HepG2 (cell line): ENCODE data around the gene IFNL1. TPM values are rescaled to one million over a fixed set of nuclear protein-coding genes. Genes with fewer than 3 reads are reported as not detected.
A peak's percentile ranks its signal among the peaks of the same experiment; 100 is the strongest.

Source experiments
- AGO2 ChIP-seq: fragments of 200-400 bp; formaldehyde crosslinking; optimal IDR thresholded peaks from 2 replicates; pipeline ENCODE3; 2017; ENCODE audit warnings: mild to moderate bottlenecking, low read depth, low read length, moderate library complexity
- BATF2 ChIP-seq: sonication (generic); formaldehyde crosslinking; IDR thresholded peaks from 2 replicates; pipeline ENCODE4 v1.8.0; 2022; ENCODE audit warnings: mild to moderate bottlenecking, missing genetic modification reagents, moderate library complexity
- CBX1 ChIP-seq: IDR thresholded peaks from one replicate; pipeline ENCODE4 v1.6.1; 2016; ENCODE audit warnings: antibody characterized with exemption, low read depth
- CEBPG ChIP-seq: IDR thresholded peaks from 2 replicates; pipeline ENCODE4 v1.6.1; 2016
- CHD2 ChIP-seq: IDR thresholded peaks from 2 replicates; pipeline ENCODE4 v1.6.1; 2011; ENCODE audit warnings: low read depth, low read length, improper control_type of control experiment
- ESRRA ChIP-seq: sonication (generic); formaldehyde crosslinking; IDR thresholded peaks from 2 replicates; pipeline ENCODE4 v1.5.1; 2020; ENCODE audit warnings: mild to moderate bottlenecking, low read depth, missing genetic modification reagents
- ETS1 ChIP-seq: sonication (generic); formaldehyde crosslinking; IDR thresholded peaks from 2 replicates; pipeline ENCODE4 v1.4.0; 2020; ENCODE audit warnings: missing genetic modification reagents
- FUBP1 ChIP-seq: sonication (generic); formaldehyde crosslinking; IDR thresholded peaks from 2 replicates; pipeline ENCODE4 v1.5.1; 2020; ENCODE audit warnings: missing genetic modification reagents, mild to moderate bottlenecking, borderline replicate concordance
- GLMP ChIP-seq: sonication (generic); formaldehyde crosslinking; IDR thresholded peaks from 2 replicates; pipeline ENCODE4 v1.9.0; 2021; ENCODE audit warnings: missing genetic modification reagents, mild to moderate bottlenecking, borderline replicate concordance
- GPN1 ChIP-seq: sonication (generic); formaldehyde crosslinking; IDR thresholded peaks from 2 replicates; pipeline ENCODE4 v1.5.1; 2020; ENCODE audit warnings: missing genetic modification reagents, borderline replicate concordance
- GTF3A ChIP-seq: sonication (generic); formaldehyde crosslinking; conservative IDR thresholded peaks from 2 replicates; pipeline ENCODE4 v1.4.0; 2020; ENCODE audit warnings: mild to moderate bottlenecking, missing genetic modification reagents
- MIER2 ChIP-seq: IDR thresholded peaks from 2 replicates; pipeline ENCODE4 v1.6.1; 2016; ENCODE audit warnings: missing biosample characterization, missing genetic modification reagents
- MYPOP ChIP-seq: sonication (generic); formaldehyde crosslinking; IDR thresholded peaks from 2 replicates; pipeline ENCODE4 v1.8.1; 2023; ENCODE audit warnings: mild to moderate bottlenecking, moderate library complexity, missing genetic modification reagents
- NFATC3 ChIP-seq: sonication (generic); formaldehyde crosslinking; IDR thresholded peaks from 2 replicates; pipeline ENCODE4 v1.5.1; 2020; ENCODE audit warnings: mild to moderate bottlenecking, missing genetic modification reagents
- RXRB ChIP-seq: IDR thresholded peaks from 2 replicates; pipeline ENCODE4 v1.6.1; 2016; ENCODE audit warnings: borderline replicate concordance, missing genetic modification reagents, missing compliant biosample characterization
- SIX4 ChIP-seq: sonication (generic); formaldehyde crosslinking; IDR thresholded peaks from 2 replicates; pipeline ENCODE4 v1.4.0; 2020; ENCODE audit warnings: missing genetic modification reagents
- SNAPC2 ChIP-seq: sonication (generic); formaldehyde crosslinking; IDR thresholded peaks from 2 replicates; pipeline ENCODE4 v1.8.1; 2022; ENCODE audit warnings: mild to moderate bottlenecking, missing genetic modification reagents
- TAF1 ChIP-seq: sonication (generic); formaldehyde crosslinking; IDR thresholded peaks from 2 replicates; pipeline ENCODE4 v1.4.0; 2020; ENCODE audit warnings: missing genetic modification reagents
- ZFP1 ChIP-seq: IDR thresholded peaks from 2 replicates; pipeline ENCODE4 v1.6.1; 2016
- ZFP62 ChIP-seq: sonication (generic); formaldehyde crosslinking; IDR thresholded peaks from 2 replicates; pipeline ENCODE4 v1.4.0; 2020; ENCODE audit warnings: missing genetic modification reagents
- ZFY ChIP-seq: sonication (generic); formaldehyde crosslinking; IDR thresholded peaks from 2 replicates; pipeline ENCODE4 v1.4.0; 2020; ENCODE audit warnings: missing genetic modification reagents
- ZNF10 ChIP-seq: sonication (generic); formaldehyde crosslinking; IDR thresholded peaks from 2 replicates; pipeline ENCODE4 v1.4.0; 2020; ENCODE audit warnings: mild to moderate bottlenecking, low read depth, missing genetic modification reagents, borderline replicate concordance
- ZNF629 ChIP-seq: sonication (generic); formaldehyde crosslinking; conservative IDR thresholded peaks from 2 replicates; pipeline ENCODE4 v1.5.0; 2020; ENCODE audit warnings: missing genetic modification reagents
- ZNF75D ChIP-seq: sonication (generic); formaldehyde crosslinking; IDR thresholded peaks from 2 replicates; pipeline ENCODE4 v1.8.1; 2023; ENCODE audit warnings: missing genetic modification reagents, mild to moderate bottlenecking, borderline replicate concordance
- ZNF792 ChIP-seq: IDR thresholded peaks from 2 replicates; pipeline ENCODE4 v1.6.1; 2016
- polyA plus RNA-seq, 8 experiments: library from polyadenylated mRNA; depleted of rRNA in 3 of 8; stranded (reverse) in 7 of 8; unstranded in 1 of 8; fragments of >200 nt; fragmentation: Illumina TruSeq in 4 of 8; extraction: Trizol in 4 of 8; gene quantifications; 2 replicates each; pipeline versions ENCODE4 v1.2.1 to v1.2.3, GENCODE V29; 2011 to 2016; ENCODE audit warnings: low read depth in 4 of 8, missing spikeins in 1 of 8, mixed read lengths in 1 of 8; ENCODE audit not compliant: insufficient read depth in 1 of 8
- total RNA-seq, 5 experiments: library from RNA; depleted of rRNA; stranded (reverse); fragments of >200 nt; fragmentation: Illumina TruSeq; extraction: Trizol; gene quantifications; 2 replicates each; pipeline ENCODE4 v1.2.3, GENCODE V29; 2016; ENCODE audit warnings: low read depth in 1 of 5

The IFNL1 gene
- total and polyA plus RNA-seq, 2 of the 13 experiments (the other 11 are each of a cell fraction or from before 2014, with no cell fraction given) = not detected

GRCh38 chr19:39341719-39342604 is 45.8 kb downstream of the IFNL1 start, which contains the start of gene SAMD4B (continued):
- TF ChIP-seq SIX4 (CRISPR knock-in tag) (no peak), ZNF792 (CRISPR knock-in tag) (peak; percentile 61; the same call in 1 of the 2 replicates), ZNF75D (no peak), GLMP (CRISPR knock-in tag) (no peak), ESRRA (CRISPR knock-in tag) (no peak), FUBP1 (no peak), GTF3A (CRISPR knock-in tag) (no peak), ZFP1 (CRISPR knock-in tag) (0 out of 2 replicates have a peak, but pooled peaks have one; percentile 80), ETS1 (no peak), AGO2 (no peak), ZNF629 (CRISPR knock-in tag) (no peak), SNAPC2 (no peak), GPN1 (CRISPR knock-in tag) (no peak), CHD2 (peak; percentile 12; the same call in 1 of the 2 replicates), ZFY (CRISPR knock-in tag) (peak; percentile 94), BATF2 (CRISPR knock-in tag) (no peak), NFATC3 (peak; percentile 39; the same call in 1 of the 2 replicates), ZFP62 (no peak), CBX1 (peak; percentile 90), MYPOP (CRISPR knock-in tag) (no peak), RXRB (CRISPR knock-in tag) (peak; percentile 76; the same call in 1 of the 2 replicates), ZNF10 (CRISPR knock-in tag) (no peak), MIER2 (CRISPR knock-in tag) (0 out of 2 replicates have a peak, but pooled peaks have one; percentile 35), TAF1 (CRISPR knock-in tag) (peak; percentile 92), CEBPG (CRISPR knock-in tag) (no peak)
